HEK293 (cell line): ENCODE measurements around the gene ACAN.

ENCODE experiments used
- CTCF ChIA-PET: fragments of 350-600 bp; formaldehyde crosslinking; extraction: SDS; loops from one replicate; lab custom pipeline; 2021; ENCODE audit warnings: antibody characterized with exemption; lab: Yijun Ruan, JAX
- POLR2A ChIA-PET: fragments of 300-600 bp; formaldehyde crosslinking; extraction: SDS; loops from one replicate; lab custom pipeline; 2020; ENCODE audit warnings: antibody characterized with exemption, inconsistent platforms; lab: Yijun Ruan, JAX
- H3K27ac ChIP-seq: fragments of 200-500 bp; sonication (Bioruptor generic); 2 replicates; pipeline ENCODE4 v1.5.1; 2014; ENCODE audit warnings: low read depth, low read length, control low read depth, inconsistent platforms; ENCODE audit errors: extremely low read depth
- H3K36me3 ChIP-seq, 2 experiments: fragments of 200-500 bp in 1 of 2; sonication (Bioruptor generic) in 1 of 2; 1 replicate in 1 of 2; 2 replicates in 1 of 2; pipeline ENCODE4 v1.5.1; 2014 to 2017; ENCODE audit warnings: inconsistent platforms in 2 of 2, low read length in 2 of 2; ENCODE audit not compliant: control insufficient read depth in 2 of 2, insufficient read depth in 1 of 2
- H3K4me1 ChIP-seq: fragments of 200-500 bp; sonication (Bioruptor generic); 2 replicates; pipeline ENCODE4 v1.5.1; 2014; ENCODE audit warnings: mild to moderate bottlenecking, low read length, inconsistent platforms; ENCODE audit not compliant: control insufficient read depth, insufficient read depth
- H3K4me3 ChIP-seq: 2 replicates; pipeline ENCODE4 v1.5.1; 2011; ENCODE audit warnings: low read depth, mild to moderate bottlenecking, control low read depth, low read length, moderate library complexity
- H3K9me3 ChIP-seq: fragments of 200-500 bp; sonication (Bioruptor generic); 2 replicates; pipeline ENCODE4 v1.5.1; 2014; ENCODE audit warnings: low read depth, low read length, inconsistent platforms; ENCODE audit not compliant: control insufficient read depth, insufficient read depth
- GLI4 ChIP-seq: fragments of 450-650 bp; formaldehyde crosslinking; IDR thresholded peaks from 2 replicates; pipeline ENCODE4 v1.5.1; 2016; ENCODE audit warnings: missing biosample characterization, missing genetic modification characterization
- GLIS2 ChIP-seq: fragments of 450-650 bp; formaldehyde crosslinking; IDR thresholded peaks from 2 replicates; pipeline ENCODE4 v1.5.1; 2016; ENCODE audit warnings: missing biosample characterization, missing genetic modification characterization
- KLF9 ChIP-seq: fragments of 450-650 bp; formaldehyde crosslinking; IDR thresholded peaks from 2 replicates; pipeline ENCODE4 v1.5.1; 2016; ENCODE audit warnings: missing biosample characterization, missing genetic modification characterization, low read depth
- MEIS1 ChIP-seq: sonication (generic); formaldehyde crosslinking; IDR thresholded peaks from 2 replicates; pipeline ENCODE4 v1.8.1; 2022; ENCODE audit warnings: missing genetic modification reagents, mild to moderate bottlenecking, borderline replicate concordance
- OVOL3 ChIP-seq: fragments of 450-650 bp; formaldehyde crosslinking; IDR thresholded peaks from 2 replicates; pipeline ENCODE4 v1.5.1; 2016; ENCODE audit warnings: missing biosample characterization, missing genetic modification characterization
- PATZ1 ChIP-seq: fragments of 450-650 bp; formaldehyde crosslinking; IDR thresholded peaks from 2 replicates; pipeline ENCODE4 v1.5.1; 2016; ENCODE audit warnings: missing biosample characterization, missing genetic modification characterization
- REPIN1 ChIP-seq: fragments of 450-650 bp; formaldehyde crosslinking; IDR thresholded peaks from 2 replicates; pipeline ENCODE4 v1.5.1; 2017; ENCODE audit warnings: missing biosample characterization, missing genetic modification characterization, low read depth
- REST ChIP-seq: fragments of 450-650 bp; formaldehyde crosslinking; IDR thresholded peaks from 2 replicates; pipeline ENCODE4 v1.5.1; 2016; ENCODE audit warnings: missing biosample characterization, missing genetic modification characterization
- SETDB1 ChIP-seq: IDR thresholded peaks from one replicate; pipeline ENCODE4 v1.6.1; 2017; ENCODE audit warnings: mild to moderate bottlenecking, low read length, moderate library complexity, mixed read lengths; ENCODE audit not compliant: insufficient read length
- SP2 ChIP-seq: fragments of 450-650 bp; formaldehyde crosslinking; IDR thresholded peaks from 2 replicates; pipeline ENCODE4 v1.5.1; 2016; ENCODE audit warnings: missing biosample characterization, missing genetic modification characterization
- SP3 ChIP-seq: fragments of 450-650 bp; formaldehyde crosslinking; IDR thresholded peaks from 2 replicates; pipeline ENCODE4 v1.5.1; 2016; ENCODE audit warnings: missing biosample characterization, missing genetic modification characterization
- ZBTB1 ChIP-seq: fragments of 450-650 bp; formaldehyde crosslinking; IDR thresholded peaks from 2 replicates; pipeline ENCODE4 v1.5.1; 2016; ENCODE audit warnings: missing biosample characterization, missing genetic modification characterization
- ZBTB21 ChIP-seq: fragments of 450-650 bp; formaldehyde crosslinking; IDR thresholded peaks from 2 replicates; pipeline ENCODE4 v1.5.1; 2017; ENCODE audit warnings: missing biosample characterization, missing genetic modification characterization
- ZBTB26 ChIP-seq: fragments of 450-650 bp; formaldehyde crosslinking; optimal IDR thresholded peaks from 2 replicates; pipeline ENCODE3; 2016; ENCODE audit warnings: missing biosample characterization, mild to moderate bottlenecking, missing genetic modification characterization
- ZBTB8A ChIP-seq: fragments of 450-650 bp; formaldehyde crosslinking; IDR thresholded peaks from 2 replicates; pipeline ENCODE4 v1.5.1; 2016; ENCODE audit warnings: missing biosample characterization, missing genetic modification characterization
- ZFP37 ChIP-seq: fragments of 450-650 bp; formaldehyde crosslinking; IDR thresholded peaks from 2 replicates; pipeline ENCODE4 v1.5.1; 2016; ENCODE audit warnings: missing biosample characterization, missing genetic modification characterization
- ZIC2 ChIP-seq: fragments of 450-650 bp; formaldehyde crosslinking; IDR thresholded peaks from 2 replicates; pipeline ENCODE4 v1.5.1; 2016; ENCODE audit warnings: missing biosample characterization, missing genetic modification characterization
- ZNF18 ChIP-seq: fragments of 450-650 bp; formaldehyde crosslinking; IDR thresholded peaks from 2 replicates; pipeline ENCODE4 v1.5.1; 2016; ENCODE audit warnings: missing biosample characterization, missing genetic modification characterization
- ZNF335 ChIP-seq: fragments of 450-650 bp; formaldehyde crosslinking; conservative IDR thresholded peaks from 2 replicates; pipeline ENCODE4 v1.5.1; 2016; ENCODE audit warnings: missing biosample characterization, missing genetic modification characterization
- ZNF341 ChIP-seq: fragments of 450-650 bp; formaldehyde crosslinking; IDR thresholded peaks from 2 replicates; pipeline ENCODE4; 2016; ENCODE audit warnings: low read depth, missing biosample characterization, missing genetic modification characterization
- ZNF350 ChIP-seq: fragments of 450-650 bp; formaldehyde crosslinking; IDR thresholded peaks from 2 replicates; pipeline ENCODE4 v1.5.0; 2017; ENCODE audit warnings: missing biosample characterization, mild to moderate bottlenecking, missing genetic modification characterization
- ZNF670 ChIP-seq: fragments of 450-650 bp; formaldehyde crosslinking; IDR thresholded peaks from 2 replicates; pipeline ENCODE4 v1.5.1; 2016; ENCODE audit warnings: missing biosample characterization, missing genetic modification characterization, low read depth
- ZNF707 ChIP-seq: fragments of 450-650 bp; formaldehyde crosslinking; IDR thresholded peaks from 2 replicates; pipeline ENCODE4 v1.5.1; 2016; ENCODE audit warnings: missing biosample characterization, missing genetic modification characterization
- ZNF776 ChIP-seq: fragments of 450-650 bp; formaldehyde crosslinking; IDR thresholded peaks from 2 replicates; pipeline ENCODE4 v1.5.0; 2017; ENCODE audit warnings: missing biosample characterization, missing genetic modification characterization, borderline replicate concordance
- ZNF830 ChIP-seq: fragments of 450-650 bp; IDR thresholded peaks from 2 replicates; pipeline ENCODE4 v1.5.0; 2018; ENCODE audit warnings: missing biosample characterization, missing genetic modification characterization, low read depth, mild to moderate bottlenecking, moderate library complexity
- ZSCAN18 ChIP-seq: fragments of 450-650 bp; formaldehyde crosslinking; IDR thresholded peaks from 2 replicates; pipeline ENCODE4 v1.5.1; 2016; ENCODE audit warnings: missing biosample characterization, missing genetic modification characterization

ACAN gene

GRCh38 chr15:88803241-88803919, at the start of gene ACAN:
TSS of gene ACAN (plus strand) at chr15:88803436. CDS start at chr15:88836207, 32,771 bp downstream.
- H3K27ac ChIP-seq = peak within 1 kb of the TSS; percentile 9; the same call in 1 of the 2 replicates
- peaks cover 3% of the 10 kb centered on the region; the same call in 1 of the 2 replicates for H3K4me1 ChIP-seq
- no peaks in the 10 kb centered on the region for H3K36me3 ChIP-seq
- TF ChIP-seq ZFP37 (tag by site-specific recombination) (no peak), ZIC2 (tag by site-specific recombination) (no peak), GLIS2 (peak; percentile 31), SP3 (tag by site-specific recombination) (0 out of 2 replicates have a peak, but pooled peaks have one; percentile 38), ZBTB21 (tag by site-specific recombination) (no peak), OVOL3 (no peak), ZNF341 (no peak), SETDB1 (no peak), ZBTB26 (tag by site-specific recombination) (peak; percentile 60), SP2 (peak; percentile 28; the same call in 1 of the 2 replicates), PATZ1 (tag by site-specific recombination) (0 out of 2 replicates have a peak, but pooled peaks have one; percentile 43), REST (tag by site-specific recombination) (no peak), REPIN1 (no peak), ZNF335 (tag by site-specific recombination) (peak; percentile 53), ZNF670 (tag by site-specific recombination) (no peak), KLF9 (tag by site-specific recombination) (no peak), ZBTB1 (tag by site-specific recombination) (no peak)
- H3K9me3 ChIP-seq = no peaks in the 10 kb centered on the region
- ChIA-PET CTCF (interaction anchor here (0.5 to 1.6 kb wide), 5 partner anchors 31 to 353 kb away, joined by 3 to 5 read pairs (median 3); no protein-coding TSS in a partner anchor), POLR2A (interaction anchor here (0.5 kb wide), 1 partner anchor 118 kb away, joined by 3 read pairs; no protein-coding TSS in a partner anchor)
- peak within 1 kb of the TSS; percentile 40 for H3K4me3 ChIP-seq

GRCh38 chr15:88756521-88756920, 46.7 kb upstream of the ACAN start:
- H3K36me3 ChIP-seq = no peaks in the 10 kb centered on the region
- H3K27ac ChIP-seq = no peak overlapping the region
- CTCF ChIA-PET = no interaction called here
- no peaks in the 10 kb centered on the region for H3K4me1 ChIP-seq
- no peaks in the 10 kb centered on the region for H3K9me3 ChIP-seq
- H3K4me3 ChIP-seq = no peak overlapping the region
- POLR2A ChIA-PET = no interaction called here
- no peak for TF ChIP-seq ZNF18
- no peak for TF ChIP-seq GLI4 (tag by site-specific recombination)
- TF ChIP-seq MEIS1 (CRISPR knock-in tag) = no peak
- no peak for TF ChIP-seq ZSCAN18 (tag by site-specific recombination)
- TF ChIP-seq SETDB1 = no peak
- TF ChIP-seq ZNF776 (tag by site-specific recombination) = no peak
- TF ChIP-seq ZNF350 (tag by site-specific recombination) = no peak
- no peak for TF ChIP-seq ZBTB8A (tag by site-specific recombination)
- TF ChIP-seq ZNF830 (tag by site-specific recombination) = no peak
- no peak for TF ChIP-seq ZNF707
